Measurements from ENCODE around the gene MAP3K13.

DNA sequence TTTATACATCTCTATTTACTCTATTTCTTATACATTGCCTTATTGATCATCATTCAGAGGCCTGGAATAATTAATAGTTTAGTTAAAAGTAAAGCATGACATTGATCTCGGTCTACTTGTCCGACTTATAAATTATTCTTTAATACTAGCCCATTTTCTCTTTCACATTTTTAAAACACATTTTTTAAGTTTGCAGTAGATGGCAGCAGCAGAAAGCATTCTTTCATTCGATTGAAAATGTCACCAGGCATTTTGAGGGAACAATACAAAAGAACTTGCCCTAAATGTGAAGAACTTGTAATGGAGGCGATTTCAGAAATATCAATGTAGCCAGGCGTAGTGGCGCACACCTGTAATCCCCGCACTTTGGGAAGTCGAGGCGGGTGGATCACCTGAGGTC, 15.5 kb upstream of the MAP3K13 start:
- TF ChIP-seq POLR2A (IDR thresholded peaks at IDR 0.05) = no peak
- TF ChIP-seq, protein P1, sequence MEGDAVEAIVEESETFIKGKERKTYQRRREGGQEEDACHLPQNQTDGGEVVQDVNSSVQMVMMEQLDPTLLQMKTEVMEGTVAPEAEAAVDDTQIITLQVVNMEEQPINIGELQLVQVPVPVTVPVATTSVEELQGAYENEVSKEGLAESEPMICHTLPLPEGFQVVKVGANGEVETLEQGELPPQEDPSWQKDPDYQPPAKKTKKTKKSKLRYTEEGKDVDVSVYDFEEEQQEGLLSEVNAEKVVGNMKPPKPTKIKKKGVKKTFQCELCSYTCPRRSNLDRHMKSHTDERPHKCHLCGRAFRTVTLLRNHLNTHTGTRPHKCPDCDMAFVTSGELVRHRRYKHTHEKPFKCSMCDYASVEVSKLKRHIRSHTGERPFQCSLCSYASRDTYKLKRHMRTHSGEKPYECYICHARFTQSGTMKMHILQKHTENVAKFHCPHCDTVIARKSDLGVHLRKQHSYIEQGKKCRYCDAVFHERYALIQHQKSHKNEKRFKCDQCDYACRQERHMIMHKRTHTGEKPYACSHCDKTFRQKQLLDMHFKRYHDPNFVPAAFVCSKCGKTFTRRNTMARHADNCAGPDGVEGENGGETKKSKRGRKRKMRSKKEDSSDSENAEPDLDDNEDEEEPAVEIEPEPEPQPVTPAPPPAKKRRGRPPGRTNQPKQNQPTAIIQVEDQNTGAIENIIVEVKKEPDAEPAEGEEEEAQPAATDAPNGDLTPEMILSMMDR (IDR thresholded peaks at IDR 0.05) = no peak
- TF ChIP-seq POLR2AphosphoS5 (IDR thresholded peaks at IDR 0.05) = no peak
- TF ChIP-seq EP300 (IDR thresholded peaks at IDR 0.05; ENCODE audit: low read depth) = no peak
